Mucosa of descending colon (tissue), 3 donors: ENCODE results near the gene FLT3. TPM values are rescaled to one million over a fixed set of nuclear protein-coding genes. Genes with fewer than 3 reads are reported as not detected.

Source experiments
- ATAC-seq: fragments of 200-7000 bp; cut with Tn5 transposase; one replicate; pipeline ENCODE4 v1.9.1; 2020; ENCODE audit warnings: mild to moderate bottlenecking, moderate library complexity
- DNase-seq, 3 donors: peaks; one replicate each; pipeline ENCODE4 v3.0.0-alpha.2; 2020
- H3K36me3 ChIP-seq: fragments of 200-600 bp; one replicate; pipeline ENCODE4 v1.8.0; 2021; ENCODE audit warnings: low read depth, mild to moderate bottlenecking
- H3K4me1 ChIP-seq: fragments of 200-600 bp; one replicate; pipeline ENCODE4 v1.8.0; 2021; ENCODE audit warnings: low read depth, mild to moderate bottlenecking
- H3K4me3 ChIP-seq: fragments of 200-600 bp; one replicate; pipeline ENCODE4 v1.8.0; 2021; ENCODE audit warnings: mild to moderate bottlenecking
- H3K9me3 ChIP-seq: fragments of 200-600 bp; one replicate; pipeline ENCODE4 v1.8.0; 2021; ENCODE audit warnings: mild to moderate bottlenecking
- intact Hi-C, 2 donors: fragments of 100-400 bp; cut with DNase I in 1 of 2; cut with micrococcal nuclease in 1 of 2; formaldehyde crosslinking; loops; one replicate each; pipeline versions ENCODE4 v1.11.0 to v1.11.1; 2022; cut with DNase I, micrococcal nuclease
- total RNA-seq, 3 donors: library from RNA; stranded (reverse); fragmentation: NEBNext Ultra II Directional in 2 of 3; extraction: Animal tissue kit (Norgen Biotek cat#: 25700) in 2 of 3; gene quantifications; one replicate each; pipeline versions ENCODE4 v1.2.1 to v1.2.4, GENCODE V29; 2021 to 2023
- TF ChIP-seq, protein P1 (sequence below): fragments of 200-600 bp; IDR thresholded peaks from one replicate; pipeline ENCODE4 v1.8.0; 2022; ENCODE audit warnings: antibody characterized with exemption, mild to moderate bottlenecking
- donor health status: DM: no; HTN: no; CAD: no; lungs with moderate emphysema.
- donor health status: DM: no; HTN: no; CAD: no.
- donor health status: DM: no; HTN: yes; CAD: no.

Gene FLT3
- total RNA-seq, 3 donors from 2014 or later = 0.09 to 0.51 (median 0.41) TPM

DNA sequence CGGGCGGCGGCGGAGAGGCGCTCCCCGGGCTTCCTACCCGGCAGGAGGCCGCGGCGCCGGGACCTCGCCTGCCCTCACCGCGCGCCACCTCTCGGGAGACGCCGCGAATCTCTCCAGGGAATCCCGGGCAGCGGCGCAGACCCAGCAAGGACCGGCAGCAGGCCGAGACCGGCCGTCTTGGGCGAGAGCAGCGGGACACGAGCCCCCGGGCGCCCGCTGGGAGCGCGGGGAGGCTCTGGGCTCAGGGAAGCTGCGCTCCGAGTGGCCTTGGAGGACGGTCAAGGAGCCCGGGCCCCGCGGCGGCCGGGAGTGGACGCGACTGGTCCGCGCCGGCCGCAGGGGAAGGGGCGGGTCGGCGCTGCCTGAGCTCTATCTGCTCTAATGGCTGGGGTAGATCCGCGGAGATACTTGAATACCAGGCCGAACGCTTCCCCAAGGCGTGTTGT, 145.9 kb downstream of the FLT3 start:
- peak in 2 of 3 donors; percentile 59 to 80 for DNase-seq
- peak; percentile 60 for ATAC-seq

GRCh38 chr13:27953676-27954405, 146.5 kb downstream of the FLT3 start:
- intact Hi-C loops = no loop called here
- H3K4me1 ChIP-seq = peaks cover 22% of the 10 kb centered on the region
- peak; percentile 88 for ATAC-seq

More for the DNA sequence above, 145.9 kb downstream of the FLT3 start:
- Histone ChIP-seq H3K4me3 (peak overlapping the region; percentile 42), H3K4me1 (peaks cover 23% of the 10 kb centered on the region), H3K9me3 (no peaks in the 10 kb centered on the region), H3K36me3 (no peaks in the 10 kb centered on the region)
- intact Hi-C loops = no loop called here
- TF ChIP-seq, protein P1, sequence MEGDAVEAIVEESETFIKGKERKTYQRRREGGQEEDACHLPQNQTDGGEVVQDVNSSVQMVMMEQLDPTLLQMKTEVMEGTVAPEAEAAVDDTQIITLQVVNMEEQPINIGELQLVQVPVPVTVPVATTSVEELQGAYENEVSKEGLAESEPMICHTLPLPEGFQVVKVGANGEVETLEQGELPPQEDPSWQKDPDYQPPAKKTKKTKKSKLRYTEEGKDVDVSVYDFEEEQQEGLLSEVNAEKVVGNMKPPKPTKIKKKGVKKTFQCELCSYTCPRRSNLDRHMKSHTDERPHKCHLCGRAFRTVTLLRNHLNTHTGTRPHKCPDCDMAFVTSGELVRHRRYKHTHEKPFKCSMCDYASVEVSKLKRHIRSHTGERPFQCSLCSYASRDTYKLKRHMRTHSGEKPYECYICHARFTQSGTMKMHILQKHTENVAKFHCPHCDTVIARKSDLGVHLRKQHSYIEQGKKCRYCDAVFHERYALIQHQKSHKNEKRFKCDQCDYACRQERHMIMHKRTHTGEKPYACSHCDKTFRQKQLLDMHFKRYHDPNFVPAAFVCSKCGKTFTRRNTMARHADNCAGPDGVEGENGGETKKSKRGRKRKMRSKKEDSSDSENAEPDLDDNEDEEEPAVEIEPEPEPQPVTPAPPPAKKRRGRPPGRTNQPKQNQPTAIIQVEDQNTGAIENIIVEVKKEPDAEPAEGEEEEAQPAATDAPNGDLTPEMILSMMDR = no peak

More at GRCh38 chr13:27953676-27954405, 146.5 kb downstream of the FLT3 start:
- TF ChIP-seq, protein P1 = peak; percentile 95
- peak; percentile 84 to 94 (median 88) for DNase-seq
- Histone ChIP-seq H3K9me3 (no peaks in the 10 kb centered on the region), H3K36me3 (no peaks in the 10 kb centered on the region), H3K4me3 (peak overlapping the region; percentile 42)

Other genes with a start within 250 kb of the FLT3 start
- gene PDX1, start 180.6 kb downstream of the FLT3 start, total RNA-seq = 1 to 10 TPM in 1 of 3 donors, under 1 TPM in 1, not detected in 1; 0.72 to 1.5 TPM
- gene CDX2, start 131.3 kb downstream of the FLT3 start, total RNA-seq = 100 to 1,000 TPM; 113 to 349 (median 240) TPM
- gene URAD, start 111.9 kb downstream of the FLT3 start, total RNA-seq = 10 to 100 TPM; 17.9 to 62.9 (median 23.9) TPM
- gene PAN3, start 38.0 kb upstream of the FLT3 start, total RNA-seq = 10 to 100 TPM; 28.4 to 43.7 (median 40.2) TPM